Caki2 (cell line): ENCODE results near the gene CCN5. TPM values are rescaled to one million over a fixed set of nuclear protein-coding genes. Genes with fewer than 3 reads are reported as not detected.
A peak's percentile ranks its signal among the peaks of the same experiment; 100 is the strongest.

Source experiments
- DNase-seq: peaks from one replicate; pipeline ENCODE4 v3.0.0-alpha.2; 2015; ENCODE audit warnings: low read depth
- in situ Hi-C: cut with HindIII; loops from 2 replicates; pipeline ENCODE4 v1.10.0; 2016; ENCODE audit warnings: low sequenced_read_pairs, low pct_unique_long_range_greater_than_20kb, mixed read lengths
- total RNA-seq: library from RNA; depleted of rRNA; stranded (reverse); fragments of >200 nt; shearing (Covaris generic); gene quantifications from 2 replicates; pipeline ENCODE4 v1.2.3, GENCODE V29; 2014; ENCODE audit warnings: low replicate concordance

The CCN5 gene
- total RNA-seq, 1 experiment from 2014 or later = 39.7 TPM

DNA sequence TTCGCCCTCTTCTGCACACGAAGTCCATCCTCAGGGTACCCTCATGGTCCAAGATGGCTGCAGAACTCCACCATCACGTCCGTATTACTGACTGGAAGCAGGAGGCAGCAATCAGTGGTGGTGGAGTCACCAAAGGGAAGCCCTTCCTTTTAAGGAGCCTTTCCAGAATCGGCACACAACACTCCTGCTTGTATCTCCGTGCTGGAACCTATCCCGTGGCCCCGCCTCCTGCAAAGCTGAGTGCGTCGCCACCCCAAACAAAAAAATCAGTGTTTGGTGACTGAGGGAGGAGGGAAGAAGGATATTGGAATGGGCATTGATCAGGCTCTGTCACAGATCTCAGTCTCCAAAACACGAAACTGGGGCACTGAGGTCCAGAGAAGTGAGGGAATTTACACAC is 5.8 kb upstream of the CCN5 start:
- no peak for DNase-seq
- in situ Hi-C loops = no loop called here

DNA sequence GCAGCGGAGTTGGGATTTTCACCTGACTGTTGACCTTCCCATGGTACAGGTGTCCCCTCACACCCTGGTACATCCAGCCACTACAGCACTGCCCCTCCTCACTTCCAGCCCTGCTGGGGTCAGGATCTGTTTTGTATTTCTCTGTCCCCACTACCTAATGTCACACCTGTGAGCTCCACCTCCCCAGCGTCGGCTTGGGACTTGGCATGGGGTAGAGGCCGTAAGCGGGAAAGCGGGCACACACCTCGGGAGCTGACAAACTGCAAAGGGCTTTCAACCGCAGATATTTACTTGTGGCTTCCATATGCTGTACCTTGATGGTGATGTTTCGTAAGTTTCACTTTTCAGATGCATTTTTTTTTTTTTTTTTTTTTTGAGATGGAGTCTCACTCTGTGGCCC is 5.4 kb upstream of the CCN5 start:
- DNase-seq = no peak
- in situ Hi-C loops = no loop called here

DNA sequence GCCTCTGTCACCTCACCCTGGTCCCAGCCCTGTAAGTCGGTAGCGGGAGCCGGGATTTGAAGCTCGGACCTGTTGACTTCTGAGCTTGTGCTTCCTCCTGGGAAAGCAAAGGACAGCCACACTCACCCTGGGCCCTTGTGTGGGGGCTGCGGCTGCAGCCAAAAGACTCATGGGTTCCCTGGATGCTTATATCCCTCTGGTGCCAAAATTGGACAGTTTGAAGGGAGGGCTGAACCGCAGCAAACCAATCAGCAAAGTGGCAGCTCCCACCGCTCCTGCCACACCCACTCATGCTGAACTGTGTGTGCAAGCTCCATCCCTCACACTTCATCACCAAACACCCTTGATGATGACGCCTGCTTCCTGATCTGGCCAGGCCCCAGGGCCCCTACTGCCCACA is 3.9 kb upstream of the CCN5 start:
- in situ Hi-C loops = no loop called here
- DNase-seq = no peak

DNA sequence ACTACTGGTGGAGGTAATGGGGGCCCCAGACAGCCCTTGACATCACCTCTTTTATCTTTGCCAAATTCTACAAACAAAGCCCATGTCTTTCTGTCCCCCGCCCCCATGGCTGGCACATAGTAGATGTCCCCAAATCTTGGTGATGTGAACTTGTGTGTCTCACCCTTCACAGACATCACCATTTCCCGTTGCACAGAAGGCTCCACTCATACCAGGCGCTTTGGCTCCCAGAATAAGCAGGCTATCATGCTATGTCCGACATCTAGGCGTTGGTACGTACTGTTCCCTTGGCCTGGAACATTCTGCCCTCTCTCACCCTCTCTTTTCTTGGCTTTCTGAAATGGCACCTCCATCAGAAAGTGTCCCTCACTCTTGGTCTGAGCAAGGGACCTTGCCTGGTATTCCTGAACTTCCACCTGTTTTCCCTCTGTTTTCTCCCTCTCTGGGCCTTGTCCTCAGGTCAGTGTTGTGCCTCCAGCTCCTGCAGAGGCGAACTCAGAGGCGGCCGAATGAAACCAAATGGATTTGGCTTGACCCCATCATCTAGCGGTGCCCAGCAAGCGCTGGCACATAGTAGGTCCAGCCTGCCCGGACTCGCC is 968 bp upstream of the CCN5 start:
- in situ Hi-C loops = no loop called here
- DNase-seq = no peak

GRCh38 chr20:44715499-44716308 is 535 bp downstream of the CCN5 start:
- in situ Hi-C loops = no loop called here

GRCh38 chr20:44716309-44717106 is 1.3 kb downstream of the CCN5 start:
- DNase-seq = no peak
- in situ Hi-C loops = no loop called here

More at GRCh38 chr20:44715499-44716308, 535 bp downstream of the CCN5 start:
- no peak for DNase-seq

GRCh38 chr20:44717986-44718385 is 2.8 kb downstream of the CCN5 start:
- in situ Hi-C loops = no loop called here
- DNase-seq = no peak

DNA sequence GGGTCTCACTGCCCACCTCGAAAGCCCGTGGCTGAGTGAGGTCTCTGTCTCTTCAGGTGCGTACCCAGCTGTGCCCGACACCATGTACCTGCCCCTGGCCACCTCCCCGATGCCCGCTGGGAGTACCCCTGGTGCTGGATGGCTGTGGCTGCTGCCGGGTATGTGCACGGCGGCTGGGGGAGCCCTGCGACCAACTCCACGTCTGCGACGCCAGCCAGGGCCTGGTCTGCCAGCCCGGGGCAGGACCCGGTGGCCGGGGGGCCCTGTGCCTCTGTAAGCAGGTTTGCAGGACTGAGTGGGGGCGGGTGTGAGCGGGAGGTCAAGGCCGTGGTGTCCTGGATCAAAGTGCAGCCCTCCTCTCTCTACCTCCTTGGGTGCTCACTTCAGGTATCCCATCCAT is 4.7 kb downstream of the CCN5 start:
- DNase-seq = no peak
- in situ Hi-C loops = no loop called here

DNA sequence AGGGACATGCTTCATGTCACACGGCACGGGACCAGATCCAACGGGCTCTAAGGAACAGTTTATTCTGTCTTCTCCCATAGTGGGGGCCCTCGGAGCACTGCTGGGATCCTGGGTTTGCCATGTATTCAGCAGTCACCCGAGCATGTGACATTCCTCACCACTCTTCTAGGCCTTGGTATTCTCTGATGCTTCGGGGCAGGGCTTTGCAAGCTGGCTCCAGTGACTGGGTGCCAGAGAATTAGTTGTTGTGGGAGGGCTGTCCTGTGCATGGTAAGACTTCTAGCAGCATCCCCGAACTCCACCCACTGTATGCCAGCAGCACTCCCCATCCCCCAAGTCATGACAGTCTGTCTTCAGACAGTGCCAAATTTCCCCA is 5.4 kb downstream of the CCN5 start:
- in situ Hi-C loops = no loop called here
- peak; percentile 99 for DNase-seq

DNA sequence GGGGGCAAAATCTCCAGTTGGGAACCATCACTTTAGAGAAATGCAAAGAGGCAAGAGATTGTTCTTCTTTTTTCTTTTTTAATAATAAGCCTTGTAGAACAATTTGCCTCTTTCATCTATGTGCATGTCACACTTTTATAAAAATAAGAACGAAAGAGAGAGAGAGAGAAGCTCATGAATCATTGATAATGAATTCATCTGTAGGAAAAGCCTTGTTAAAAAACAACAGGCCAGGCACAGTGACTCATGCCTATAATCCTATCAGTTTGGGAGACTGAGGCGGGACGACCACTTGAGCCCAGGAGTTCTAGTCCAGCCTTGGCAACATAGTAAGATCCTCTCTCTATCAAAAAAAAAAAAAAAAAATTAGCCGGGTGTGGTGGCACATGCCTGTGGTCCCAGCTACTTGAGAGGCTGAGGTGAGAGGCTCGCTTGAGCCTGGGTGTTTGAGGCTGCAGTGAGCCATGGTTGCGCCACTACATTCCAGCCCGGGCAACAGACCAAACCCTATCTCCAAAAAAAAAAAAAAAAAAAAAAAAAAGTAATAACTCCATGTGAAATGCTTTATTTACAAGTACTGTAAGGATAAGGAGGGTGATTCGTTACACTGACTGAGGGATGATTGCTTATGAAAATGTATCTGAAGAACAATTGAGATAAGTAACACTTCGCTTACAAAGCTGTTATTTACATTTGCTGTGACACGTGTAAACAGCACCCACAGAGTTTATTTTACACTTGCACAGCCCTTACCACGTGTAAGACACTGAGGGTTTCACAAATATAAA is 6.0 kb downstream of the CCN5 start:
- peak; percentile 97 for DNase-seq

GRCh38 chr20:44721785-44722054 is 6.6 kb downstream of the CCN5 start:
- DNase-seq = no peak
- in situ Hi-C loops = no loop called here

More for the DNA sequence above, 6.0 kb downstream of the CCN5 start:
- in situ Hi-C loops = no loop called here

DNA sequence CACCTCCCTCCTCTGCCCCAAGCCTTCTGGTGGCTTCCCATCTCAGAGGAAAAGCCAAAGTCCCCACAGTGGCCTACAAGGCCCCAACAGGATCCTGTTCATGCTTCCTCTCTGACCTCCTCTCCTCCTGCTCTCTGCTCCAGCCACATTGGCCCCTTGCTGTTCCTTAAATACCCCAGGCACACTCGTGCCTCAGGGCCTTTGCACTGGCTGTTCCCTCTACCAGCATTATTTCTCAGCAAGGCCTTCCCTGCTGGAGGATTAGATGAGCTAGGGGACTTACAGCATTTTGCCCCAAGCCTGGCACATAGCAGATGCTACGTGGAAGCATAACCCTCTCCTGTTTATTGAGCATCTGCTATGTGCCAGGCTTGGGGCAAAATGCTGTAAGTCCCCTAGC is 7.8 kb downstream of the CCN5 start:
- DNase-seq = no peak
- in situ Hi-C loops = no loop called here

- DNase-seq = no peak
Observed at GRCh38 chr20:44723391-44723790, 8.2 kb downstream of the CCN5 start.

GRCh38 chr20:44723798-44724362 is 8.7 kb downstream of the CCN5 start:
- no peak for DNase-seq
- in situ Hi-C loops = no loop called here

More at GRCh38 chr20:44723391-44723790, 8.2 kb downstream of the CCN5 start:
- in situ Hi-C loops = no loop called here

DNA sequence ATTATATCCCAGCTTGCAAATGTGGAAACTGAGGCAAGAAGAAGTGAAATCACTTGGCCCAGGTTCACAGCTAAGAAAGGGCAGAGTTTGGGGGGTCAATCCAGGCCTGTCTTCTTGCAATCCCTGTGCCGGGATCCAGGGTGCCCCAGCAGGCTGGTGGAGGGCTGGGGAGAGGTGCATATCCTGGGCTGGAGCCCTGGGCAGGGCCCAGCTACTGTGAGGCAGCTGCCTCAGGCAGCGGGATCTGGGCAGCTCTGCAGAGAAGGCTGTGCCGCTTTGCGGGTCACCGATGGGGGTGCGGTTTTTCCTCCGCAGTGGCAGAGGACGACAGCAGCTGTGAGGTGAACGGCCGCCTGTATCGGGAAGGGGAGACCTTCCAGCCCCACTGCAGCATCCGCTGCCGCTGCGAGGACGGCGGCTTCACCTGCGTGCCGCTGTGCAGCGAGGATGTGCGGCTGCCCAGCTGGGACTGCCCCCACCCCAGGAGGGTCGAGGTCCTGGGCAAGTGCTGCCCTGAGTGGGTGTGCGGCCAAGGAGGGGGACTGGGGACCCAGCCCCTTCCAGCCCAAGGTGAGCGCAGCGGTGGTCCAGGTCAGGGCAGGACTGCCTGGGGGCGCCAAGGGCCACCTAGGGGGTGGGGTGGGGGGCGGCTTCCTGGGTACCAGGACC is 9.4 kb downstream of the CCN5 start:
- in situ Hi-C loops = no loop called here
- DNase-seq = no peak

DNA sequence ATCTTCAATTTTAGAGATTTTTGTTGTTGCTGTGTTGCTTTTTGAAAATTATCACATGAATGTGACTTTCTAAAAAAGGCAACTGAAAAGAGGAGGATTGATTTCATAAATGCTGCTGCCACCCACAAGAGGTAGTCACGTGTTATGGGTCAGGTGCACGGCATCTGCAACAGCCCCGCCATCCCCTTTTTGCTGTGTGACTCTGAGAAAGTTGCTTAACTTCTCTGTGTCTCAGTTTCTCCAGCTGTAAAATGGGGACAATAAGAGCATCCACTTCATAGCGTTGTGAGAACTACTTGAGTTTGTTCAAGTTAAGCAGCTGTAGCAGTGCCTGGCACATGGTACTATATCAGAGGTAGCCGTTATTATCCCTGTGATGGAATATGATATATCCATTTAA is 10.7 kb downstream of the CCN5 start:
- no peak for DNase-seq
- in situ Hi-C loops = no loop called here

GRCh38 chr20:44727039-44727438 is 11.9 kb downstream of the CCN5 start:
- in situ Hi-C loops = no loop called here

GRCh38 chr20:44727651-44728050 is 12.5 kb downstream of the CCN5 start:
- in situ Hi-C loops = no loop called here

More at GRCh38 chr20:44727039-44727438, 11.9 kb downstream of the CCN5 start:
- DNase-seq = no peak

More at GRCh38 chr20:44727651-44728050, 12.5 kb downstream of the CCN5 start:
- no peak for DNase-seq
